TTC549 (cell line): ENCODE measurements around the gene C2orf49.

ENCODE experiments used
- FAIRE-seq: peaks from 2 replicates; lab custom pipeline; 2012; peaks lifted over from hg19 to GRCh38; lab: Jason Lieb, UNC

C2orf49 gene

GRCh38 chr2:105383432-105384166 is 46.3 kb downstream of the C2orf49 start:
- FAIRE-seq = no peak

- no peak for FAIRE-seq
Observed at GRCh38 chr2:105384216-105384615, 46.9 kb downstream of the C2orf49 start.

- FAIRE-seq = no peak
Observed at GRCh38 chr2:105384861-105385260, 47.5 kb downstream of the C2orf49 start.

GRCh38 chr2:105385731-105386540 is 48.6 kb downstream of the C2orf49 start:
- FAIRE-seq = no peak

- FAIRE-seq = no peak
Observed at GRCh38 chr2:105387225-105387624, 49.9 kb downstream of the C2orf49 start.

GRCh38 chr2:105388971-105389381 is 51.6 kb downstream of the C2orf49 start:
- FAIRE-seq = no peak

GRCh38 chr2:105390454-105390853 is 53.1 kb downstream of the C2orf49 start:
- FAIRE-seq = no peak

- no peak for FAIRE-seq
Observed at GRCh38 chr2:105391058-105391627, 53.8 kb downstream of the C2orf49 start.

GRCh38 chr2:105391763-105392662 is 54.7 kb downstream of the C2orf49 start:
- FAIRE-seq = no peak

- no peak for FAIRE-seq
Observed at GRCh38 chr2:105393373-105394055, 56.2 kb downstream of the C2orf49 start.

- FAIRE-seq = no peak
Observed at GRCh38 chr2:105394951-105395611, 57.7 kb downstream of the C2orf49 start.

- FAIRE-seq = no peak
Observed at GRCh38 chr2:105395691-105396090, 58.4 kb downstream of the C2orf49 start.

- FAIRE-seq = no peak
Observed at GRCh38 chr2:105396254-105397024, 59.1 kb downstream of the C2orf49 start.

GRCh38 chr2:105397025-105397722 is 59.8 kb downstream of the C2orf49 start:
- no peak for FAIRE-seq

- FAIRE-seq = no peak
Observed at GRCh38 chr2:105397953-105398335, 60.6 kb downstream of the C2orf49 start.

GRCh38 chr2:105398336-105399206 is 61.2 kb downstream of the C2orf49 start, which contains the start of gene FHL2:
TSS of gene FHL2 (minus strand) at chr2:105399051. CDS start at chr2:105386516, 12,535 bp downstream.
- no peak for FAIRE-seq
